Fibroblast of skin of scalp (primary cell): ENCODE measurements around the gene STIM2.
A peak's percentile ranks its signal among the peaks of the same experiment; 100 is the strongest.
"Not testable (repeated sequence)": the region's sequence is repeated elsewhere in the genome, so short reads cannot be mapped to it uniquely, and the experiment has no call there.

ENCODE experiments used
- DNase-seq: peaks from one replicate; pipeline ENCODE4 v3.0.0-alpha.2; 2013

Gene STIM2

DNA sequence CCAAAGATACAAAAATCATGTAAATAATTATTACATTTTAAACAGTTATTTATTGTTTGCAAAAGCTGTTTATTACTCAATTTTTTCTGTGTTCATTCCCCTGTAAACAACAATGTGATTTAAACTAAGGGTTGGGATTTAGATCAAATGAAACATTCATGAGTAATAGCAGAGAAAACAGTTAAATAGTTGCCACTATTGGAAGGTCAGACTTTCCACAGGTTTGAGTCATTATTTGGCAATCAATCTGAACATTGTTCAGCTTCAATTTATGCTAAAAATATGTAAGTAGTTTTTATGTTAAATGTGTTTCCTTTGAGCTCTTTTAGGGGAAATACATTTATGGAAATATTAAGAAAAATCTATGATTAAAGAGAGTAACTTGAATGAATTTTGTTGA, 144.9 kb downstream of the STIM2 start:
- DNase-seq: peak; percentile 68

DNA sequence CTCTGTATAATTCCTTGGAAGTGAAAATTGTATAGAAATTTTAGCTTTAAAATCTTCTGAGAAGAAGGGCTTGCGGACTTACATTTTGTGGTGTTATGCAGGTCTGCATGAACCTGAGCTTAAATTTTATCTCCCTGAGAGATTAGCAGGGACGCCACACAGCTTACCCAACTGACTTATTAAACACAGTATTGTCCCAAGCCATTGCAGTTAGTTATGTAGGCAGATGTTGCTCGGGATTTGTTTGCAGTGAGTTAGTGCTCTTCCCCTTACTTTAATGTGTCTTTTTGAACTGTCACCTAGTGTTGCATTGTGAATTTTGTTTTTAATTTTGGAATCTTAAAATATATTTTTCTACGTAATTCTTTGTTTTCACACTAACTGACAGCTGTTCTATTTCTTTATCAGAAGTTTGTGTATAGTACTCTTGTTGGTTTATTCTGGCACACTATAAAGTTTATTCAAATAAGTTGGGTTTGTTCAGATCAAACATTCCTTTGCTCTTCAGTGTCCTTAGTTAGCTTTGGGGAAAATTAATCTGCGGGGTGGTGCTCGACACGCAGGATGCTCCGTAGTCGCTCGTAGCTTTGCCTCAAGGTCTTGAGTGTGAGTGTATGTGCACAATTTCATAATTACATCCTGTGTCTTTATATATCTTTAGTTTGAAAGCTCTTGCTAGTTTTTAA, 145.4 kb downstream of the STIM2 start:
- DNase-seq: no peak

DNA sequence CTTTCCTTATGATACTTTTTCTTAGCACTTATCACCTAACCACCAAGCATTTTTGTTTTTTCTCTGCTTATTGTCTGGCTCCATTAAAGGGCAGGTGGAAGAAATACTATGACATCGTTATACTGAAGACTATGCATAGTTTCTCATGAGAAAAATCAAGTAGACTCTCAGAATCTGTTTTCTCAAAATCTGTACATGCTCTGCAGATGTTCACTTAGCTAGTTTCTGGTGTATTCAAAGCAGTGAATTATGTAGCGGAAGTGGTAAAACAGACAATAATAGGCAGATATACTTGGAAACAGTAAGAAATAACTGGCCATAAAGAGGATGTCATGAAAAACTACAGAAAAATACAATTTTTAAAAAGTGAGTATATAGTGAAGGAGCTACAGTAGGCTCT, 146.0 kb downstream of the STIM2 start:
- DNase-seq: no peak

DNA sequence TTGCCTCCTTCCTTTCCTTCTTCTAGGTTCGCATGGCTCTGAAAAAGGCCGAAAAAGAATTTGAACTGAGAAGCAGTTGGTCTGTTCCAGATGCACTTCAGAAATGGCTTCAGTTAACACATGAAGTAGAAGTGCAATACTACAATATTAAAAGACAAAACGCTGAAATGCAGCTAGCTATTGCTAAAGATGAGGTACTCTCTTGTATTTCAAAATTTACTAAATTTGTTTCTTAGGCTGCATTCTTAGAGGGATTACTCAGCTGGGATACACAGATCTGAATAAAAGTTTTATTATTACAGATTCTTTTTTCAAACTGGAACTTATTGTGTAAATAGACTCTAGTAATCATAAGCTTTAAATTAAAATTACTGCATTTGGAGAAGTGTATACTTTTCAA, 146.9 kb downstream of the STIM2 start:
- DNase-seq: no peak

DNA sequence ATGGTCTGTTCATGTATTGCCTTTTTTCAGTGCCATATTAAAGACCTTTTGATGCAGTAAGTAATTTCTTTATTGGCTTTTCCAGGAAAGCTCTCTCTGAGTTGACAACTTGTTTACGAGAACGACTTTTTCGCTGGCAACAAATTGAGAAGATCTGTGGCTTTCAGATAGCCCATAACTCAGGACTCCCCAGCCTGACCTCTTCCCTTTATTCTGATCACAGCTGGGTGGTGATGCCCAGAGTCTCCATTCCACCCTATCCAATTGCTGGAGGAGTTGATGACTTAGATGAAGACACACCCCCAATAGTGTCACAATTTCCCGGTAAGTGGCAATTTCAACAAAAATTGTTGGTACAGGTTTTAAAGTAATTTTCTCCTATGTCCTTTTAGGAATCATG, 148.0 kb downstream of the STIM2 start:
- no peak for DNase-seq

DNA sequence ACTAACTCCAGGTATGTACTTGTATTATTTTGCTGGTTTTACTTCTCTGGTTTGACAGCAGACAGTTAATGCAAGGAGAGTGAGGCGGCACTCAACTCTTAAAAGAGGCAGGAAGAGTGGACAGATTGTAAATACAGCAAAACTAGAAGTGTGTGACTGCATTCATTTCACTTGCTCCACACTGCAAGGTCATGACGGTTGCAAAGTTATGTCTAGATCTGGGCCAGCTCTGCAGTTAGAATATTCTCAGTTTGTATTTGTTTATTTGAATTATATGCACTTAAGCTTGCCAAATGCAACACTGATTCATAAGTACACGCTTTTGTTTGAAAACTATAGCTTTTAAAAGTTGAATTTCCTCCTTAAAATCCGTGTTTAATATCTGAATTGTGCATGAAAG, 148.9 kb downstream of the STIM2 start:
- no peak for DNase-seq

DNA sequence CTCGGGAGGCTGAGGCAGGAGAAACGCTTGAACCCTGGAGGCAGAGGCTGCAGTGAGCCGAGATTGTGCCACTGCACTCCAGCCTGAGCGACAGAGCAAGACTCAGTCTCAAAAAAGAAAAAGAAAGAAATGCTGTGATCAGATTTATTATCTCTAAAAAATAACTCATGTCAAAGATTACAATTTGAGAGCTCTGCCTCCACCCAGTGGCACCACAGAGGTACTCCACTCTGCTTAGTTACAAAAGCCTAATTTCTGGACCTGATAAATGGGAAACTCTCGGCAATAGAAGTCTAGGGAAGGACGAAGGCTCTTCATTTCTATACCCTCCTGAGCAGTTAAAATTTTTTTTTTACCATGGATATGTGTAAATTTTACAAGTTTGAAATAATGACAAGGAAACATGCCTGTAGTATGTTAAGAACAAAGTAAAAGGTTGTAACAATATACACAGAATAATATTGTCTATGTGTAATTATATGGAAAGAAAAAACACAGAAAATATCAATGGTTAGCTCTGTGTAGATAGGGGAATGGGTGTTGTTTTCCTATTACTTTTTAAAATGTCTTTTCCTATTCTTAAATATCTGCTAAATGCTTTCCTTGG, 149.8 kb downstream of the STIM2 start:
- DNase-seq: peak; percentile 57

DNA sequence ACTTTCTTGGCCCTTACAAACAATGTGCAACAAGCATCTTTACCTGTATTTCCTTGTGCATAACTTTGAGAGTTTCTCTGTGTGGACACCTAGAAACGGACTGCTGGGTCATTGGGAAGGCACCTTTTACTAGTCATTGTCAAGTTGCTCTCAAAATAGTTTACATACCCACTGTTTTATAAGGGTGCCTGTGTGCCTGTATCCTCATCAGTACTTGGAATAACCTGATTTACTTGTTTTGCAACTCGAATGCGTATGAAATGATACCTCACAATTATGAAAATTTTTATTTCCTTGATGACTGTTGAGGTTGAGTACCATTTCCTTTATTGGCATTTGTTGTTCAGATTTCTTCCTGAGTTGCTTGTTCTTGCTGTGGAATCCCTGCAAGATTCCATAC, 150.8 kb downstream of the STIM2 start:
- no peak for DNase-seq

DNA sequence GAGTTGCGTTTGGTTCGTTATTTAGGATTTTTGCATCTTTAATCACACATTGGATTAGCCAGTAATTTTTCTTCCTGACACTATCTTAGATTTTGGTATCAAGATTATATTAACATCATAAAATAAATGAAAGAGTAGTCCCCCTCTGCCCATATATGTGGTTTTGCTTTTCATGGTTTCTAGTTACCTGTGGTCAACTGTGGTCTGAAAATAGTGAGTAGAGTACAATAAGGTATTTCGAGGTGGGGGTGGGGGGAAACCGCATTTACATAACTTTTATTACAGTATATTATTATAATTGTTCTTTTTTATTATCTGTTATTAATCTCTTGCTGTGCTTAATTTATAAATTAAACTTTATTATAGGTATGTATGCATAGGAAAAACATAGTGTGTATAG, 152.4 kb downstream of the STIM2 start:
- no peak for DNase-seq

DNA sequence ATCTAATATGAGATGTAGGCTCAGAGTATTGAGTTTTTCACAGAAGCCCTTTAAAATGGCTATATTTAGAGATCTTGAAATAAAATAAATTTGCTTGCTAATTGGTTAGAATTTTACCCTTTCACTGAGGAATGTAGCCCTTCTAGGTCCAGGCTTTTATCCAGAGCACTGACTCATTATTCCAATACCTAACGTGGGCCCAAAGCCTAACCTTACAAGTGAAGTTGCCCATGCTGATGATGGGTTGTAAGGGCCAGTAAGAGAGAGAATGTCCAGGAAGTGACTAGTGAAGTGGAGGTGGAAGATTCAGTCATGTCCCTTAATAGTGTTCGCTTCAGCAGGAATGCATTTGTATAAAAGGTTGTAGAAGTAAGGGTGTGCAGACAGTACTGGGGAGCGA, 155.9 kb downstream of the STIM2 start:
- no peak for DNase-seq

DNA sequence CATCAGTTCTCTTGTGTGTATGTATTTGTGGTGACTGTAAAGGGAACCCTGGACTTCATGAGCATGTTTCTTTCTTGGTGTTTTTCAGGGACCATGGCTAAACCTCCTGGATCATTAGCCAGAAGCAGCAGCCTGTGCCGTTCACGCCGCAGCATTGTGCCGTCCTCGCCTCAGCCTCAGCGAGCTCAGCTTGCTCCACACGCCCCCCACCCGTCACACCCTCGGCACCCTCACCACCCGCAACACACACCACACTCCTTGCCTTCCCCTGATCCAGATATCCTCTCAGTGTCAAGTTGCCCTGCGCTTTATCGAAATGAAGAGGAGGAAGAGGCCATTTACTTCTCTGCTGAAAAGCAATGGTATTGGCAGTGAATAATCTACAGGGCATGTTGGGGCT, 157.0 kb downstream of the STIM2 start:
- DNase-seq: no peak

DNA sequence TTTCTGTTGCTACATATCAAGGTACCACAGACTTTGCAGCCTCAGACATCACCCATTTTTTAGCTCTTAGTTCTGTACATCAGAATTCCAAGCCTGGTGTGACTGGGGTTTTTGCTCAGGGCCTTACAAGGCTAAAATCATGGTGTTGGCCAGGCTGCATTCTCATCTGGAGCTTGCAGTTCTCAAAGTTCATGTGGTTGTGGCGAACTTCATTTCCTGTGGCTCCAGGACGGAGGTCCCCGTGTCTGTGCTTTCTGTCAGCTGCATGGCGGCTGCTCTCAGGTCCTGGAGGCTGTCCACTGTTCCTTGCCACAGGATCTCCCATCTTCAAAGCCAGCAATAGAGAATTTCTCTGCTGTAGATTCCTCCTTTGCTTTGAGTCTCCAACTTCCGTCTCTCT, 157.4 kb downstream of the STIM2 start:
- no peak for DNase-seq

DNA sequence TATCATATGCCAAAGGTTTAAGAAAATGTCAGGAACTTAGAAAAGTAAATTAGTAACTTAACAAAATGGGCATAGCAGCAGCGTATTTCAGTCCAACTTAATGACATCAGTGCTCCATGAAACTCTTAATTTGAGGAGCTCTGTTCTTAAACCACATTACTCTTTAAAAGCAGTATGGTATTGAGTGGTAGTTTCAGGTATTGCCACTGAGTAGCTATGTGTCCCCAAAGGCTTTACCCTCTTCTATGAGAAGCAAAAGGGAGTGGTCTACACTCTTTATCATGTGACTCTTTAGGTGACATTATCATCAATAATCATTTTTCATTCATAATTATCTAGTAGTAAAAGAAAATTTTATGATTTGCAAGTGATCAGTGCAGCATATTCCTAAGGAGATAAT, 158.3 kb downstream of the STIM2 start:
- DNase-seq: no peak

DNA sequence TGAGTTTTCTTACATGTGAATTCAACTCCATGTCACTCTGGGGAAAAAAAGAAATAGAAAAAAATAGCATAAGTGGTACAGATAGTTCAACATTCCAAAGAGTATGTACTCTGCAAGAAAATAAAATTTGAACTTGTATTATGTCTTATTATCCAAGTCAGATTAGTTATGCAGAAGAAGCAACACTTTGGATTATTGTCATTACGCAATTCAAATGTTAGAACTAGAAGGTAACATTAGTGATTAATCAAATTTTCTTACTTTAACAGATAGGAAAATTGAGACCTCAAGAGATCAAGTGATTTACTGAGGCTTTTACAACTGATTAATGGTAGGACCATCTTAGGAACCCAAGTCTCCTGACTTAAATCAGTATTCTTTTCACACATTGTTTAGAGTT, 159.1 kb downstream of the STIM2 start:
- no peak for DNase-seq

DNA sequence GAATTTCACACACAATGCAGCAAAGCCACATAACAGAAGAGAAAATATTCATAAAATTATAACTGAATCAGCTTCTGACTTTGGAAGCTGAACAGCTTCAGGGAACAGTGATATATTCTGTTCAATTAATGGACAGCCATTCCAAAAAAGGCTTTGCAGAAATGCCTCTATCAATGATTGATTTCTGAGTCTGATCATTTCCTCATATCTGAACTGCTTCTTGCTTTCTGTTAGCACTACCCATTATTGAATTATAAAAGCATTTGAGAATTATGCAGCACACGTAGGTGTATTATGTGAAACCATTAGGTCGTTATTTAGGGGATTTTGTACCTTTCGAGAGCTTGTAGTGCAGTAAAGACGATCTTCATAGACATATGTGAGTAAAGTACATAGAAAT, 159.6 kb downstream of the STIM2 start:
- DNase-seq: no peak

DNA sequence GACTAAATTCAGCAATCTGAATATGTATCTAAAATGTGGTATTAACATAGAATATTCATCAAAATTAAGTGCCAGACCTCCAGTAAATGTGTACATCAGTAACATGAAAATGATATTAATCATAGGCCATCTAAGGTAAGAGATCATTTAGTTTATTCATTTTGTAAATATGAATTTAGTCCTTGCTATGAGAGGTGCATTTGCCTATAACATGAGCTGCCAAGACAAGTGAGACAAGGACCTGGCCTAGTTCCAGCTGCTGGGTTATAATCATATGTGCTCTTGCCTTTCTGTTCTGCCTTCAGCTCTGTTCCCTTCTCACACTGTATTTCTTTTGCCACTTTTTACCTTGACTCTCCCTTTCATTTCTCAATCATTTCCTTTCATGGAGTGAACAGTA, 160.0 kb downstream of the STIM2 start:
- DNase-seq: no peak

DNA sequence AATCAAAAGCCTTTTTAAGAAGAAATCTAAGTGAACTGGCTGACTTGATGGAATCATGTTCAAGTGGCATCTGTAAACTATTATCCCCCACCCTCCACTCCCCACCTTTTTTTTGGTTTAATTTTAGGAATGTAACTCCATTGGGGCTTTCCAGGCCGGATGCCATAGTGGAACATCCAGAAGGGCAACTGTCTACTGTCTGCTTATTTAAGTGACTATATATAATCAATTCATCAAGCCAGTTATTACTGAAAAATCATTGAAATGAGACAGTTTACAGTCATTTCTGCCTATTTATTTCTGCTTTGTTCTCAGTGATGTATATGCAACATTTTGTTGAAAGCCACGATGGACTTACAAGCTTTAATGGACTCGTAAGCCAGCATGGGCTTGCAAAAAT, 162.3 kb downstream of the STIM2 start:
- peak; percentile 7 for DNase-seq

DNA sequence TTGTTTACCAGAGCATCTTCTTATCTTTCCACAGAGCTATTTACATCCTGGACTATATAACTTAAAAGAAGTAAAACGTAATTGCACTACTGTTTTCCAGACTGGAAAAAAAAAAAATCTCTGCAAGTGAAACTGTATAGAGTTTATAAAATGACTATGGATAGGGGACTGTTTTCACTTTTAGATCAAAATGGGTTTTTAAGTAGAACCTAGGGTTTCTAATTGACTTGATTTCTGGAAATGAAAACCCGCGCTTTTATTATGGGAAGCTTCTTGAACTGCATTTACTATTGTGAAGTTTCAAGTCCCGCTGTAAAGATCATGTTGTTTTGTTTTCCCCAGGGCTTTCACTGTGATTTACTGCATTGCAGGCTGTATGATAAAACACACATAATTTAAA, 162.7 kb downstream of the STIM2 start:
- no peak for DNase-seq

DNA sequence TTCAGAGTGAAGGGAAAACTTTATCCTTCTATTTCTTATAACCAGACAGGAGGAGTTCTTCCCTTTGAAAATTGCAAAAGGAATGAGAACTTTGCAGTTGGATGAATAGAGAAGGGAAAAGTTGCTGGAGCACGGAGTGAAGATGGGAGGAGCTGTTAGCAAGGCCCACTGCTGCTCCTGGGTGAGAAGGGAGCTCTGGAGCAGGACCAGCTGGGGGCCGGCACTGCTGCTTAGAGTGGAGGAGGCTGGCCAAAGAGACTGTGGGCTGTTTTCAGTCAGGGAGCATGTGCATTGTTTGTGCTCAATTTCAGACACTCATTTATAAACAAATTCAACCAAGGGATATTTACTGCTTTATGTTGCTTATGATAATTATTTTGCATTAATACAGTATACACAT, 164.2 kb downstream of the STIM2 start:
- DNase-seq: no peak

DNA sequence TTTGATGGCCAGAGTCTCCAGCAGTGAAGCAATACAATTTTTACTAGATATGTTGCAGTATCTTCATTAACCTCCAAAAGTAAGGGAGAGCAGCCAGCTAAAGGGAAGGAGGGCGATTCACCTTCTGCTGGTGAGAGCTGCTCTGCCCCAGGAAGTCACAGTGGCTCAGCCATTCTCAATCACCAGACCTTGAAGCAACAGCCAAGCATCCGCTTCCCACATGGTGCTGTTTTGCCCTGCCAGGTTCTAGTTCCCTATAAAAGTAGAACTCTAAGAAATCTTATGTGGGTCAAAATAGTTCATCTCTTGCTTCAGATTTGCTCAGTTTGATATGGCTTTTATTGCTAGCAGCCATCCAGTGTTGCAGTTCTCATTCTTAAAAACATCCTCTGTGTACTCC, 166.8 kb downstream of the STIM2 start:
- no peak for DNase-seq

DNA sequence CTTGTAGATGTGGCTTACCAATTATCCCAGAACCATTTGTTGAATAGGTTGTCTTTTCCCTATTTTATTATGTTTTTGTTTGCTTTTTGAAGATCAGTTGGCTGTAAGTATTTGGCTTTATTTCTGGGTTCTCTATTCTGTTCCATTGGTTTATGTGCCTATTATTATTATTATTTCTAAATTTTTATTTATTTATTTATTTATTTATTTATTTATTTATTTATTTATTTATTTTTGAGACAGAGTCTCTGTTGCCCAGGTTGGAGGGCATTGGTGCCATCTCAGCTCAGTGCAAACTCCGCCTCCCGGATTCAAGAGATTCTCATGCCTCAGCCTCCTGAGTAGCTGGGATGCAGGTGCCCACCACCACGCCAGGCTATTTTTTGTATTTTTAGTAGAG, 174.5 kb downstream of the STIM2 start:
- DNase-seq: not testable (repeated sequence)

DNA sequence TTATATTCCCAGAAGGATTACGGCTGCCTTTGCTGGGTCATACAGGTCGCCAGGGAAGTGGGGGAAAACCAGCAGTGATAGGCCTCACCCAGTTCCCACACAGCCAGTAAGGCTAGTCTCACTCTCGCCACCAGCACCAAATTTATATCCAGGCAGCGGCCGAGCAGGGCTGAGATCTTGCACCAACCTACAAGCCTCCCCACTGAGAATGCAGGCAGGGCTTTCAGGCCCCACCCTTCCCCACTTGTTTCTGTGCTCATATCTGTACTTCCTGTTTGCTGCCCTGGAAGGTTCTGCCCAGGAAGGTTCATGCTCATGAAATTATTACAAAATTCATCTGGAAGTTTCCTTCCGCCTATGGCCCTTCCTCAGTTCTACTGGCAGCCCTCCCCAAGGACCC, 179.7 kb downstream of the STIM2 start:
- no peak for DNase-seq

DNA sequence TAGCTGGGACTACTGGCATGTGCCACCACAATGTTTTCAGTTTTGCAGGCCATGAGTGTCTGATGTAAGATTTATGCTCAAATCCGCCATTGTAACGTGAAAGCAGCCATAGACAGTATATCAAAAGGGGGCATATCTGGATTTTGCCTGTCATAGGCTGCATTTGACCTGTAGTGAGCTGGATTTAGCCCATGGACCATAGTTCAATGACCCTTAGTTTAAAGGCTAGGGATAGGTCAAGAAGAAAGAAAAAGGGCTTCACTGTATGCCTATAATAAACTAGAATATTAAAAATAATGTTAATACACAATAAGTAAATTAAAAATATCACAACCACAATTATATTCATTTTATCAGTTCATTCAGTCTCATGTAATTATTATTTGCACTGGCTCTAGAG, 181.8 kb downstream of the STIM2 start:
- no peak for DNase-seq

DNA sequence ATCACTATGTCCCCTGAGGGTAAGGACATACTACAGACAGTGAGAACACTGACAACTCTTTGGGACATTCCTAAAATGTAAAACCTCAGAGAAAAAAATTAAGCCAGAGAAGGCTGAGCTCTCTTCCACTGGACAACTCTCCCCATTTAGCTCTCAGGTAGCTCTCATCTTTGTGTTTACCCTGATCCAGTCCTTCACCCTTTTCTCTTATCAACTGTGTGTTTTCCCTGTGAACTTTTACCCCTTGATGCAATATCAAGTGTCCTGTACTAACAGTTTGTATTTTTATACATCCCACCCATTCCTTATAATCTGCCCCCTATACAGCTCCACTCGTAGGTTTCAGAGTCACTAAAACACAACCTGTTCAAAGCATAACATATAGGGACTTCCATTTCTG, 182.6 kb downstream of the STIM2 start:
- no peak for DNase-seq

DNA sequence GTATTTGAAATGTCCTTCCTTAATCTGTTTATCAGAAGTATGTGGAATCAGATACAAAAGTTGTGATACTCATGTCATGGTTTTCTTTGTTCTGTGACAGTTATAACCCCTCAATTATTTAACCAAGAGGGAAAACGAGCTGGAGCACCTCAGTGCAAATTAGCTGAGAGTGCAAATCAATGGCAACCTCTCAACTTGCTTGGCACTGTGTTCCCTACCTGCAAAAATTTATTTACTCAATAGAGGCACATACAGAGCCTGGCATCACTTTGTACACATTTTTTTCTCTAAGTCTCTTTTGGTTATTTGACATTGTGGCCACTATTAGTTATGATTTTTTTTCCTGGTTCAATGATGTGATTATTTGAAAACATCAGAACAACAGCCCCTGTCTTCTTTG, 186.2 kb downstream of the STIM2 start:
- no peak for DNase-seq
